ENCODE results near the gene CRYGD. TPM values are rescaled to one million over a fixed set of nuclear protein-coding genes. Genes with fewer than 3 reads are reported as not detected.
"Not testable (repeated sequence)": the region's sequence is repeated elsewhere in the genome, so short reads cannot be mapped to it uniquely, and the experiment has no call there.

Gene CRYGD
- total RNA-seq, 1 donor from 2014 or later: not detected

- Mint-ChIP-seq H3K4me3 (no peak overlapping the region), H3K9me3 (no peaks in the 10 kb centered on the region), H3K27ac (no peak overlapping the region), H3K36me3 (no peaks in the 10 kb centered on the region), H3K4me1 (peaks cover 14% of the 10 kb centered on the region), H3K27me3 (ENCODE audit: insufficient read depth, low read depth) (peaks cover 5% of the 10 kb centered on the region)
- TF ChIP-seq CTCF (IDR thresholded peaks at IDR 0.05) (no peak), EZH2phosphoT487 (IDR thresholded peaks at IDR 0.05) (no peak), EZH2 (IDR thresholded peaks at IDR 0.05) (no peak)
- H3K27me3 ChIP-seq: no peaks in the 10 kb centered on the region
- no peaks in the 10 kb centered on the region for H3K36me3 ChIP-seq
- H3K4me1 ChIP-seq: no peaks in the 10 kb centered on the region
- H3K4me3 ChIP-seq: no peak overlapping the region
- no peaks in the 10 kb centered on the region for H3K9me3 ChIP-seq (ENCODE audit: low read depth)
- H3K79me2 ChIP-seq (ENCODE audit: low read depth): no peaks in the 10 kb centered on the region
- no peak overlapping the region for H3K4me2 ChIP-seq
- no peak for DNase-seq (ENCODE audit: low spot score)
- H2AFZ ChIP-seq (replicated peaks): no peak overlapping the region
- H3F3A ChIP-seq (ENCODE audit: low read depth): peaks cover 9% of the 10 kb centered on the region
- no peak overlapping the region for H3K27ac ChIP-seq
- H3K9ac ChIP-seq: no peak overlapping the region
- H4K20me1 ChIP-seq (ENCODE audit: low read depth): no peaks in the 10 kb centered on the region
Observed at GRCh38 chr2:208125251-208125650, 927 bp upstream of the CRYGD start.

GRCh38 chr2:208122248-208122647 lies 2.1 kb downstream of the CRYGD start:
- no peak for DNase-seq (ENCODE audit: low spot score)
- Mint-ChIP-seq H3K9me3 (peaks cover 5% of the 10 kb centered on the region), H3K4me1 (peaks cover 14% of the 10 kb centered on the region), H3K36me3 (no peaks in the 10 kb centered on the region), H3K27ac (no peak overlapping the region), H3K4me3 (no peak overlapping the region), H3K27me3 (ENCODE audit: insufficient read depth, low read depth) (peaks cover 7% of the 10 kb centered on the region)
- TF ChIP-seq EZH2phosphoT487 (IDR thresholded peaks at IDR 0.05) (no peak), EZH2 (IDR thresholded peaks at IDR 0.05) (no peak), CTCF (IDR thresholded peaks at IDR 0.05) (no peak)
- no peak overlapping the region for H3K4me2 ChIP-seq
- H3K27ac ChIP-seq: no peak overlapping the region
- H3K9ac ChIP-seq: no peak overlapping the region
- H2AFZ ChIP-seq (replicated peaks): no peak overlapping the region
- no peaks in the 10 kb centered on the region for H3K36me3 ChIP-seq
- peaks cover 6% of the 10 kb centered on the region for H3K4me1 ChIP-seq
- H3K4me3 ChIP-seq: no peak overlapping the region
- no peaks in the 10 kb centered on the region for H3K9me3 ChIP-seq (ENCODE audit: low read depth)
- H3K27me3 ChIP-seq: no peaks in the 10 kb centered on the region
- H4K20me1 ChIP-seq (ENCODE audit: low read depth): no peaks in the 10 kb centered on the region
- H3K79me2 ChIP-seq (ENCODE audit: low read depth): no peaks in the 10 kb centered on the region
- H3F3A ChIP-seq (ENCODE audit: low read depth): peaks cover 9% of the 10 kb centered on the region

- Mint-ChIP-seq H3K4me3 (no peak overlapping the region), H3K9me3 (peaks cover 7% of the 10 kb centered on the region), H3K27ac (peak overlapping the region; percentile 15), H3K36me3 (no peaks in the 10 kb centered on the region), H3K27me3 (ENCODE audit: insufficient read depth, low read depth) (peaks cover 5% of the 10 kb centered on the region), H3K4me1 (peaks cover 13% of the 10 kb centered on the region)
- Histone ChIP-seq H2AFZ (replicated peaks) (no peak overlapping the region), H3K4me2 (no peak overlapping the region), H3K36me3 (no peaks in the 10 kb centered on the region), H3F3A (ENCODE audit: low read depth) (peaks cover 6% of the 10 kb centered on the region), H4K20me1 (ENCODE audit: low read depth) (no peaks in the 10 kb centered on the region), H3K9ac (no peak overlapping the region), H3K79me2 (ENCODE audit: low read depth) (no peaks in the 10 kb centered on the region), H3K27ac (no peak overlapping the region), H3K27me3 (no peaks in the 10 kb centered on the region), H3K4me3 (no peak overlapping the region), H3K9me3 (ENCODE audit: low read depth) (no peaks in the 10 kb centered on the region), H3K4me1 (peaks cover 6% of the 10 kb centered on the region)
- peak; percentile 32 for DNase-seq (ENCODE audit: low spot score)
- no peak for TF ChIP-seq CTCF (IDR thresholded peaks at IDR 0.05)
- no peak for TF ChIP-seq EZH2phosphoT487 (IDR thresholded peaks at IDR 0.05)
- TF ChIP-seq EZH2 (IDR thresholded peaks at IDR 0.05): no peak
Observed at GRCh38 chr2:208118918-208119317, 5.4 kb downstream of the CRYGD start.

DNA sequence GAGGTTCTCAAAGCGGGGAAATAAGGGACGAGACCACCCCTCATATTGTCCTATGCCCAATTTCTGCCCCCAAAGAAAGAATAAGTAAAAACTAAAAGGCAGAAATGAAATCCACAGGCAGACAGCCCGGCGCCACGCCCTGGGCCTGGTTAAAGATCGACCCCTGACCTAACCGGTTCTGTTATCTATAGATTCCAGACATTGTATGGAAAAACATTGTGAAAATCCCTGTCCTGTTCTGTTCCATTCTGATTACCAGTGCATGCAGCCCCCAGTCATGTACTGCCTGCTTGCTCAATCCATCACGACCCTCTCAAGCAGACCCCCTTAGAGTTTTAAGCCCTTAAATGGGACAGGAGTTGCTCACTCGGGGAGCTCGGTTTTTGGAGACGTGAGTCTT lies 6.9 kb downstream of the CRYGD start:
- Mint-ChIP-seq H3K4me1 (peaks cover 23% of the 10 kb centered on the region), H3K27me3 (ENCODE audit: insufficient read depth, low read depth) (peaks cover 10% of the 10 kb centered on the region), H3K4me3 (peak overlapping the region; percentile 4)
- H3K27me3 ChIP-seq; H3K36me3 Mint-ChIP-seq; H3K4me2 ChIP-seq; H4K20me1 ChIP-seq (ENCODE audit: low read depth); H3K79me2 ChIP-seq (ENCODE audit: low read depth); H3K4me3 ChIP-seq; H3K9me3 ChIP-seq (ENCODE audit: low read depth); H3K9me3 Mint-ChIP-seq; H3K36me3 ChIP-seq; H3K27ac ChIP-seq; H3K9ac ChIP-seq; H2AFZ ChIP-seq (replicated peaks); DNase-seq (ENCODE audit: low spot score); H3K27ac Mint-ChIP-seq: not testable (repeated sequence)
- H3K4me1 ChIP-seq: peaks cover 18% of the 10 kb centered on the region
- peaks cover 18% of the 10 kb centered on the region for H3F3A ChIP-seq (ENCODE audit: low read depth)

All from neural progenitor cell (in vitro differentiated cells).